GM18873 (cell line): ENCODE data around the gene METTL24.

ENCODE experiments used
- ATAC-seq: cut with Tn5 transposase; IDR thresholded peaks from one replicate; pipeline ENCODE4 v1.9.1; 2021; ENCODE audit warnings: mild to moderate bottlenecking, moderate library complexity, moderate number of reproducible peaks; ENCODE audit not compliant: unreplicated experiment, low FRiP score

METTL24 gene

GRCh38 chr6:110214338-110214737 is 143.8 kb downstream of the METTL24 start:
- no peak for ATAC-seq

DNA sequence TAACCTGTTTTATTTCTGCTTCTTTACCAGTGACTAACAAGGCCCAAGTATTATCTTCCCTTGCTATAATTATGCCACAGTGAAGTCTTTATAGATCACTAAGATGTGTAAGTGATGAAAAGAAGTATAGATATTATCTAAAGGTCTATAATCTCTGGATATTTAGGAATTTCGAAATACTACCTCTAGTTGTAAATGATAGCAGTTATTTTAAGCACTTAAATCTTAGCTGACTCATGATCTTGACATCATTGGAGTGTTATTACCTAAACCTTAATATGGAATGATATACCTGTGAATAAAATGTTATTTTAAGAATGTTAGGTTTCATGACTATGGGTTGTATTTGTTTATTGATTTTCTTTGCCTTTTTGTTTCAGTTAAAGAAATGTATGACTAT is 146.4 kb downstream of the METTL24 start:
- no peak for ATAC-seq

GRCh38 chr6:110207652-110208051 is 150.5 kb downstream of the METTL24 start:
- ATAC-seq: no peak

DNA sequence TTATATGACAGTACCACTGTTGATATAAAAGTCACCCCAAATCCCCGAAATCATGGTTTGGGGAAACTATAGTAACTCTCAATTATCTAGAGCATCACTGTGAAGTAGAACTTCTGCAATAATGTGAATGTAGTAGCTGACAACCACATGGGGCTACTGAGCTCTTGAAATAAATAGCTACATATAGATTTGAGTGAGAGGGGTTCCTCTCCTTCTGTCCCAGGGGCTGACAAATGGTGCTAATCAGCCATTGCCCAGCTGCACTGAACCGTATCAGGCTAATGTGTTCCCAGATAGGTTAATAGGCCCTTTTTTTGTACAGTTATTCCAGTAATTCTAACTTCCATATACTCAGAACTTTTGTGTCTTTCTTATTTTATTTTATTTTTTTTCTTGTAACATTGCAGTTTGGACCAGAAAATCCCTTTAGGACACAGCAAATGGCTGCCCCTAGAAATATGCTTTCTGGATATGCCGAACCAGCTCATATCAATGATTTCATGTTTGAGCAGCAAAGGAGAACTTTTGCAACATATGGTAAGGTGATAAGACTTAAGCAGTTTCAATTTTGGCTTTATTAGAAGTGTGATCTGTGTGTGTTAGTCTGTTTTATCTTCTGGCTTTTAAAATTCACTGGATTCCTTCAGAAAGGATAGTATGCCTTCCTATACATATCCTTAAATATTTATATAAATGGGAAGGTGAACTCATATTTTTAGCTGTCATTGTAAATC is 156.8 kb downstream of the METTL24 start:
- no peak for ATAC-seq

- ATAC-seq: no peak
These were observed 159.6 kb downstream of the METTL24 start for GRCh38 chr6:110198561-110198960.

- no peak for ATAC-seq
These were observed 161.3 kb downstream of the METTL24 start for GRCh38 chr6:110196874-110197273.

GRCh38 chr6:110195639-110196038 is 162.5 kb downstream of the METTL24 start:
- no peak for ATAC-seq
